HG03378 (cell line): ENCODE measurements around the gene MRPL1.
"Not testable (repeated sequence)": the region's sequence is repeated elsewhere in the genome, so short reads cannot be mapped to it uniquely, and the experiment has no call there.

ENCODE experiments used
- ATAC-seq: cut with Tn5 transposase; IDR thresholded peaks from one replicate; pipeline ENCODE4 v1.9.1; 2021; ENCODE audit warnings: mild to moderate bottlenecking, moderate library complexity; ENCODE audit not compliant: unreplicated experiment

Gene MRPL1

GRCh38 chr4:77963004-77963403 is 100.4 kb downstream of the MRPL1 start:
- no peak for ATAC-seq

DNA sequence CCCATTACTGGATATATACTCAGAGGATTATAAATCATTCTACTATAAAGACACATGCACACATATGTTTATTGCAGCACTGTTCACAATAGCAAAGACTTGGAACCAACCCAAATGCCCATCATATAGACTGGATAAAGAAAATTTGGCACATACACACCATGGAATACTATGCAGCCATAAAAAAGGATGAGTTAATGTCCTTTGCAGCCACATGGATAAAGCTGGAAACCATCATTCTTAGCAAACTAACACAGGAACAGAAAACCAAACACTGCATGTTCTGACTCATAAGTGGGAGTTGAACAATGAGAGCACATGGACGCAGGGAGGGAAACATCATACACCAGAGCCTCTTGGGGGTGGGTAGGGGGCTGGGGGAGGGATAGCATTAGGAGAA is 111.0 kb downstream of the MRPL1 start:
- not testable (repeated sequence) for ATAC-seq

GRCh38 chr4:77982900-77983540 is 120.4 kb downstream of the MRPL1 start:
- ATAC-seq, result not testable (repeated sequence)

- not testable (repeated sequence) for ATAC-seq
These were observed 121.1 kb downstream of the MRPL1 start for GRCh38 chr4:77983612-77984311.

DNA sequence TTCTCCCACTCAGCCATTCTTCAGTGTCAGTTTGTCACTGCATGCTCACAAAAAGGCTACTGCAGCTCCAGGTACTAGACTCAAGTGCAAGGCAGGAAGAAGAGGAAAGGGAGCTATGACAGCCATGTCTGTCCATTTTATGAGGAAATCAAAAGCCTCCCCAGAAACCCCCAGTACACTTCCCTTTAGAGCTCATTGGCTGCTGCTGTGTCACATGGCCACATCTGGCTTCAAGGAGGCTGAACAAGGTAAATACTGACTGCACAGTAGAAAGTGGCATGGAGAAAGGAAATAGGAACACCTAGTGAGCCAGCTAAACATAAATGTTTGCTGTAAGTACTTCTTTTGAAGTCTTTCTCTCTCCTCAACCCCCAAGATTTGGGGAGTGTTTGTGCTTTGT is 127.3 kb downstream of the MRPL1 start:
- ATAC-seq, result no peak

GRCh38 chr4:77990456-77990855 is 127.8 kb downstream of the MRPL1 start:
- no peak for ATAC-seq

DNA sequence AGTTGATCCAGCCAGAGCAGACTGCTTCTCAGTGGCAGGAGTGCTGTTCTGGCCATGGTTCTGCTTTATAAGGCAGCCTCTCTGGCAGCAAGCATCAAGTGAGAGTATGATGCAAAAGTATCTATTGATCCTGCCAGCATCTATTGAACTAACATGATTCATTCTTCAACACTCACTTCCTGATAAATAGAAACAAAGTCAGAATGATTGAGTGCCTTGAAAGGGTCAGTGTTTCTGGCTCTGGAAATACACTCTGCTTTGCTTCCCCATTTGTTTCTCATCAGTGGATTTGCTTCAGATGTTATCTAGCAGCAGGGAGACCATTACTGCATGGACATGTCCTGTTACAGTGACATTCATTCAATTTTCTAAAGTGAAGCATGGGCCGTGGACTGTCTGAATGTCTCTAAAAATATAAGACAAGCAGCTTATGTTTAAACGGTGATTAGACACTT is 128.3 kb downstream of the MRPL1 start:
- ATAC-seq, result no peak

GRCh38 chr4:77992581-77992980 is 130.0 kb downstream of the MRPL1 start:
- no peak for ATAC-seq

DNA sequence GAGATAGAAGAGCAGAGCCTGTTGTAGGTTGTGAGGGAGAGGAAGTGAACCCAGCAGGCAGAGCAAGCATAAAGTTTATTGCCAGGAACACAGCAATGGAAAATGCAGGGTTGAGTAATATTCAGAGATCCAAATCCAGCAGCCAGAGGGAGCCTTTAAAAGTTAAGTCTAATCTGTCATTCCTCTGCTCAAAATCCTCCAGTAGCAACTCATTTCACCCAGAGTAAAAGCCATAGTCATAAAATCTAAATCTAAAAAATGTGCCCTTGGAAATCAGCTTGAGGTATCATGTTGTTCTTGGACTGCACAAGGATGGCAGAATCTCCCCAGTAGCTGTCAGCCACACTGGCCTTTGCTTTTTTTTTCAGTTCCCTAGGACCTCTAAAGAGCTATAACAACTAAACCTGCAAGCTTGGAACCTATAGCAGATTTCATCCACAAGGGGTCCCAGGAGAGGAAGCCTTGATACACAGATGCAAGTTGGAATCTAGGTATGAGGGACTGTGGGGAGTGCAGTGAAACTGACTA is 131.6 kb downstream of the MRPL1 start:
- ATAC-seq, result peak; percentile 55

DNA sequence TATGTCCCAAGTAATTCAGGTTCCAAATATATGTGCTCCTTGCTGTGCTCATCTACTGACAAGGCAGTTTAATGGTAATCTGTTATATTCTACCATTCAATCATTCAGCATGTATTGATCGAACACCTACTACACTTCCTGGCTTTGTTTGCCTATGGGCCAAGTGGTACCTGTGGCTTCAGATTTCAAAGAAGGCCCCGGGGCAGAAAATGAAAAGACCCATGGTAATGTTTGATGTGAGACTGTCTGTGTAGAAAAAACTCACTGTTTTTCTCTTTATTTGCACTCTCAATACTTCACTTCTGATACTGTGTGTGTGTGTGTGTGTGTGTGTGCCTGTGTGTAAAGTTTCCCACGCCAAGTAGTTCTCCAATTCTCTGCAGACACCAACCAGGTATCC is 133.4 kb downstream of the MRPL1 start:
- no peak for ATAC-seq

- no peak for ATAC-seq
These were observed 138.9 kb downstream of the MRPL1 start for GRCh38 chr4:78001531-78001930.

GRCh38 chr4:78002260-78002659 is 139.6 kb downstream of the MRPL1 start:
- ATAC-seq, result no peak
